ENCODE measurements around the gene UGCG. TPM values are rescaled to one million over a fixed set of nuclear protein-coding genes. Genes with fewer than 3 reads are reported as not detected.

UGCG gene
- total and polyA plus RNA-seq, 10 of the 15 experiments (the other 5 are each of a cell fraction or from before 2014, with no cell fraction given): 21.7 to 96.6 (median 48.9) TPM

GRCh38 chr9:111898331-111899096 is 1.9 kb downstream of the UGCG start:
- CTCF ChIA-PET: interaction anchor here (1.0 to 2.9 kb wide), 6 partner anchors 9 to 176 kb away, joined by 3 to 13 read pairs (median 4); no protein-coding TSS in a partner anchor

More at GRCh38 chr9:111898331-111899096, 1.9 kb downstream of the UGCG start:
- peak overlapping the region; percentile 93 for H3K27ac ChIP-seq (ENCODE audit: control insufficient read depth, insufficient read depth)
- no peak overlapping the region for H2AFZ ChIP-seq (ENCODE audit: control insufficient read depth, low read depth, low read length)
- peaks cover 10% of the 10 kb centered on the region for H3K4me1 ChIP-seq (ENCODE audit: control insufficient read depth, insufficient read depth, low read length)
- H3K9me3 ChIP-seq (replicated peaks; ENCODE audit: control insufficient read depth, insufficient read depth, low read length): peaks cover 2% of the 10 kb centered on the region
- no peak for FAIRE-seq
- peaks cover 72% of the 10 kb centered on the region for H3K79me2 ChIP-seq (ENCODE audit: control insufficient read depth, insufficient read depth, low read length)
- ChIA-PET RAD21 (ENCODE audit: unreplicated experiment) (interaction anchor here (0.9 to 3.4 kb wide), 20 partner anchors 10 to 237 kb away, joined by 3 to 26 read pairs (median 4); partner anchors contain the start of gene GNG10), SMC1A (ENCODE audit: uncharacterized antibody, unreplicated experiment) (interaction anchor here (1.0 to 3.7 kb wide), 14 partner anchors 10 to 177 kb away, joined by 3 to 26 read pairs (median 7); no protein-coding TSS in a partner anchor), POLR2A (interaction anchor here (0.6 to 1.7 kb wide), 10 partner anchors 8 to 176 kb away, joined by 3 to 9 read pairs (median 5); no protein-coding TSS in a partner anchor)
- H3K36me3 ChIP-seq (ENCODE audit: control insufficient read depth in 2 of 2, insufficient read depth in 2 of 2, low read length in 1 of 2): peaks cover 0 to 12% of the 10 kb centered on the region in 2 experiments; a peak in 2 of 4 replicates
- H3K4me2 ChIP-seq (ENCODE audit: control insufficient read depth, insufficient read depth): peak overlapping the region; percentile 58
- BruUV-seq (replicated peaks): TSS peak; percentile 51
- H3K9ac ChIP-seq (ENCODE audit: control insufficient read depth, insufficient read depth, low read length): peak overlapping the region; percentile 57
- H4K20me1 ChIP-seq (ENCODE audit: control insufficient read depth, insufficient read depth): no peaks in the 10 kb centered on the region; the same call in 1 of the 2 replicates
- peak overlapping the region; percentile 80 for H3K4me3 ChIP-seq
- in situ Hi-C loops (cut with MboI) (no loop called here), intact Hi-C loops (cut with micrococcal nuclease; ENCODE audit: unreplicated experiment) (loop anchor here (2.0 to 5.0 kb wide), 2 partner anchors 134 to 434 kb away; partner anchors contain the start of gene PTBP3)
- DNase-seq (ENCODE audit: low read depth, low spot score): no peak
- no peak for ATAC-seq
- TF ChIP-seq WRNIP1 (IDR thresholded peaks at IDR 0.05; ENCODE audit: borderline replicate concordance, low read depth, low read length): no peak
- TF ChIP-seq SREBF2 (IDR thresholded peaks at IDR 0.05; ENCODE audit: low read length): no peak
- no peak for TF ChIP-seq NR2F1 (conservative IDR thresholded peaks at IDR 0.05)
- TF ChIP-seq, protein P1, sequence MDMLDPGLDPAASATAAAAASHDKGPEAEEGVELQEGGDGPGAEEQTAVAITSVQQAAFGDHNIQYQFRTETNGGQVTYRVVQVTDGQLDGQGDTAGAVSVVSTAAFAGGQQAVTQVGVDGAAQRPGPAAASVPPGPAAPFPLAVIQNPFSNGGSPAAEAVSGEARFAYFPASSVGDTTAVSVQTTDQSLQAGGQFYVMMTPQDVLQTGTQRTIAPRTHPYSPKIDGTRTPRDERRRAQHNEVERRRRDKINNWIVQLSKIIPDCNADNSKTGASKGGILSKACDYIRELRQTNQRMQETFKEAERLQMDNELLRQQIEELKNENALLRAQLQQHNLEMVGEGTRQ (IDR thresholded peaks at IDR 0.05; ENCODE audit: borderline replicate concordance, low read depth, low read length): no peak
- peak; percentile 81 for TF ChIP-seq MLLT1 (IDR thresholded peaks at IDR 0.05)
- no peak for TF ChIP-seq ATF7 (IDR thresholded peaks at IDR 0.05; ENCODE audit: low read depth)
- no peak for TF ChIP-seq IRF3 (IDR thresholded peaks at IDR 0.05)
- no peaks in the 10 kb centered on the region for H3K27me3 ChIP-seq (replicated peaks in 1 of 2; ENCODE audit: control insufficient read depth in 2 of 2, insufficient read depth in 2 of 2, low read length in 1 of 2)
- 0% methylated on average over 4 of the region's 4 CpGs for WGBS (ENCODE audit: insufficient coverage, insufficient replicate concordance, low lambda C conversion rate, missing lambda C conversion rate)

Data from GM12878 (cell line).